PC-9 (cell line): ENCODE data around the gene RPS6KB1. TPM values are rescaled to one million over a fixed set of nuclear protein-coding genes. Genes with fewer than 3 reads are reported as not detected.

Experiments
- BruUV-seq: library from RNA; stranded (reverse); fragments of 400-500 nt; replicated peaks from 2 replicates; lab custom pipeline; 2021; lab: Mats Ljungman, UMichigan
- CTCF ChIA-PET: fragments of 300-600 bp; sonication (Branson Sonifier 250); formaldehyde crosslinking; loops from one replicate; lab custom pipeline; 2022; ENCODE audit warnings: antibody characterized with exemption; lab: Charles Lee
- POLR2A ChIA-PET: fragments of 300-600 bp; sonication (Branson Sonifier 250); formaldehyde crosslinking; loops from one replicate; lab custom pipeline; 2022; ENCODE audit warnings: antibody characterized with exemption; ENCODE audit not compliant: unreplicated experiment; lab: Charles Lee
- DNase-seq, 2 experiments: peaks; one replicate each; pipeline versions ENCODE4 v3.0.0 to v3.0.0-alpha.2; 2015 to 2022; ENCODE audit warnings: mixed read lengths in 1 of 2
- H2AFZ ChIP-seq: fragments of 200-600 bp; sonication (generic); 2 replicates; pipeline ENCODE4 v1.8.1; 2017; ENCODE audit warnings: antibody characterized with exemption
- H3F3A ChIP-seq: fragments of 200-600 bp; sonication (generic); 2 replicates; pipeline ENCODE4 v1.8.1; 2017; ENCODE audit warnings: antibody characterized with exemption, mild to moderate bottlenecking, low read depth; ENCODE audit not compliant: insufficient read depth
- H3K27ac ChIP-seq: fragments of 200-600 bp; sonication (generic); 2 replicates; pipeline ENCODE4 v1.6.1; 2016; ENCODE audit warnings: mixed run types
- H3K27me3 ChIP-seq: fragments of 200-600 bp; sonication (generic); 2 replicates; pipeline ENCODE4 v1.6.1; 2016; ENCODE audit warnings: low read depth, mixed run types; ENCODE audit not compliant: insufficient read depth
- H3K36me3 ChIP-seq: fragments of 200-600 bp; sonication (generic); 2 replicates; pipeline ENCODE4 v1.6.1; 2016; ENCODE audit warnings: low read depth, mixed run types
- H3K4me1 ChIP-seq: fragments of 200-600 bp; sonication (generic); replicated peaks from 2 replicates; pipeline ENCODE4 v1.6.1; 2016; ENCODE audit warnings: mixed run types; ENCODE audit not compliant: insufficient read depth
- H3K4me2 ChIP-seq: fragments of 200-600 bp; sonication (generic); 2 replicates; pipeline ENCODE4 v1.6.1; 2017; ENCODE audit warnings: mixed run types
- H3K4me3 ChIP-seq: fragments of 200-600 bp; sonication (generic); 2 replicates; pipeline ENCODE4 v1.6.1; 2016; ENCODE audit warnings: mixed run types
- H3K79me2 ChIP-seq: fragments of 200-600 bp; sonication (generic); 2 replicates; pipeline ENCODE4 v1.6.1; 2017; ENCODE audit warnings: low read depth, mixed run types
- H3K9me2 ChIP-seq: fragments of 200-600 bp; sonication (generic); 2 replicates; pipeline ENCODE4 v1.8.1; 2017; ENCODE audit warnings: mild to moderate bottlenecking; ENCODE audit not compliant: insufficient read depth
- H3K9me3 ChIP-seq: fragments of 200-600 bp; sonication (generic); 2 replicates; pipeline ENCODE4 v1.8.1; 2016; ENCODE audit warnings: low read depth; ENCODE audit not compliant: insufficient read depth
- H4K20me1 ChIP-seq: fragments of 200-600 bp; sonication (generic); 2 replicates; pipeline ENCODE4 v1.8.1; 2017; ENCODE audit not compliant: insufficient read depth
- EZH2 ChIP-seq: fragments of 200-600 bp; sonication (generic); IDR thresholded peaks from 2 replicates; pipeline ENCODE4 v1.8.0; 2017; ENCODE audit warnings: antibody characterized with exemption, low read depth
- intact Hi-C: fragments of 100-400 bp; cut with micrococcal nuclease; formaldehyde crosslinking; loops from one replicate; pipeline ENCODE4 v1.10.0; 2022; ENCODE audit not compliant: unreplicated experiment
- total RNA-seq: library from RNA; stranded (reverse); gene quantifications from 2 replicates; pipeline ENCODE4 v1.2.3, GENCODE V29; 2021
- TF ChIP-seq, protein P1 (sequence below): fragments of 200-600 bp; sonication (generic); conservative IDR thresholded peaks from 2 replicates; pipeline ENCODE4 v1.6.1; 2017; ENCODE audit warnings: mixed run types, antibody characterized with exemption, mild to moderate bottlenecking, moderate library complexity

The RPS6KB1 gene
- total RNA-seq, 1 experiment from 2014 or later: 41.8 TPM

DNA sequence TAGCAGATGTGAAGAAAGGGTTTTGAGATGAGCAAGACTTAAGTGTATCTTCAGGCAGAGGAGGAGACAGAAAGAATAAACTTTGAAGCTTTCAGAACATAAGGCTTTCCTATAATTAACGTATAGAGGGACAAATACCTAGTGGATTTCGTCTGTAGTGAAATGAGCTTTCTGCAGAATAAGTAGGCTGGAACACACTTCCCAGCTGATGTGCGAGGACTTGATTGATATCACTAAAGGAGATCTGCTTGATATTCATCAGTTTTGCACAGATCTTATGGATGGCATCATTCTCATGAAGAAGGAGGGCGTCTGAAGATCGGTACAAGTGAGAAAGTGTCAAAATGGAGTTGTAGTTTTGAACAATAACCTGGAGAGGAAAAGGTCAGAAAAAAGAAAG, 15.0 kb upstream of the RPS6KB1 start:
- no peaks in the 10 kb centered on the region for H3K9me3 ChIP-seq
- H3K27ac ChIP-seq: no peak overlapping the region
- BruUV-seq: no TSS peak
- DNase-seq: no peak
- peaks cover 10% of the 10 kb centered on the region; the same call in 1 of the 2 replicates for H3K36me3 ChIP-seq
- H3K9me2 ChIP-seq: no peaks in the 10 kb centered on the region
- no peaks in the 10 kb centered on the region for H4K20me1 ChIP-seq
- H3F3A ChIP-seq: no peaks in the 10 kb centered on the region
- no peaks in the 10 kb centered on the region for H3K27me3 ChIP-seq
- no peak overlapping the region for H3K4me2 ChIP-seq
- no peaks in the 10 kb centered on the region for H3K4me1 ChIP-seq
- ChIA-PET POLR2A (no interaction called here), CTCF (no interaction called here)
- no peaks in the 10 kb centered on the region for H3K79me2 ChIP-seq
- intact Hi-C loops: no loop called here
- no peak overlapping the region for H2AFZ ChIP-seq
- TF ChIP-seq, protein P1, sequence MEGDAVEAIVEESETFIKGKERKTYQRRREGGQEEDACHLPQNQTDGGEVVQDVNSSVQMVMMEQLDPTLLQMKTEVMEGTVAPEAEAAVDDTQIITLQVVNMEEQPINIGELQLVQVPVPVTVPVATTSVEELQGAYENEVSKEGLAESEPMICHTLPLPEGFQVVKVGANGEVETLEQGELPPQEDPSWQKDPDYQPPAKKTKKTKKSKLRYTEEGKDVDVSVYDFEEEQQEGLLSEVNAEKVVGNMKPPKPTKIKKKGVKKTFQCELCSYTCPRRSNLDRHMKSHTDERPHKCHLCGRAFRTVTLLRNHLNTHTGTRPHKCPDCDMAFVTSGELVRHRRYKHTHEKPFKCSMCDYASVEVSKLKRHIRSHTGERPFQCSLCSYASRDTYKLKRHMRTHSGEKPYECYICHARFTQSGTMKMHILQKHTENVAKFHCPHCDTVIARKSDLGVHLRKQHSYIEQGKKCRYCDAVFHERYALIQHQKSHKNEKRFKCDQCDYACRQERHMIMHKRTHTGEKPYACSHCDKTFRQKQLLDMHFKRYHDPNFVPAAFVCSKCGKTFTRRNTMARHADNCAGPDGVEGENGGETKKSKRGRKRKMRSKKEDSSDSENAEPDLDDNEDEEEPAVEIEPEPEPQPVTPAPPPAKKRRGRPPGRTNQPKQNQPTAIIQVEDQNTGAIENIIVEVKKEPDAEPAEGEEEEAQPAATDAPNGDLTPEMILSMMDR: no peak
- TF ChIP-seq EZH2: no peak
- H3K4me3 ChIP-seq: no peak overlapping the region

DNA sequence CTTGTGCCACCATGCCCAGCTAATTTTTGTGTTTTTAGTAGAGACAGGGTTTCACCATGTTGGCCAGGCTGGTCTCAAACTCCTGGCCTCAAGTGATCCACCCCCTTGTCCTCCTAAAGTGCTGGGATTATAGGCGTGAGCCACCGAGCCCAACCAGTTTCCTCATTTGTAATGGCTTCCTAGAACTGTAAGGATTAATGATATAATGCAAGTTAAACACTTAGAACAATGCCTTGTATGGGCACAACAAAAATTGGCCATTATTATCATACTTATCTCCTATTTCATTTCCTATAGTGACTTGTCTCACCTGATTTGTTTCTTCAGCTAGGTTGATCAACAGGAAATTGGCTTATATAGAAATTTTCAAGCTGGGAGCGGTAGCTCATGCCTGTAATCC, 14.3 kb upstream of the RPS6KB1 start:
- no peak for DNase-seq
- Histone ChIP-seq H3K4me2 (no peak overlapping the region), H3K79me2 (no peaks in the 10 kb centered on the region), H3K9me2 (no peaks in the 10 kb centered on the region), H3K27ac (no peak overlapping the region), H3K36me3 (peaks cover 15% of the 10 kb centered on the region; the same call in 1 of the 2 replicates), H3K4me1 (no peaks in the 10 kb centered on the region), H4K20me1 (no peaks in the 10 kb centered on the region), H3K27me3 (no peaks in the 10 kb centered on the region), H3K9me3 (no peaks in the 10 kb centered on the region), H2AFZ (no peak overlapping the region), H3K4me3 (no peak overlapping the region), H3F3A (no peaks in the 10 kb centered on the region)
- ChIA-PET CTCF (no interaction called here), POLR2A (no interaction called here)
- no peak for TF ChIP-seq EZH2
- TF ChIP-seq, protein P1: no peak
- BruUV-seq: no TSS peak
- intact Hi-C loops: no loop called here

DNA sequence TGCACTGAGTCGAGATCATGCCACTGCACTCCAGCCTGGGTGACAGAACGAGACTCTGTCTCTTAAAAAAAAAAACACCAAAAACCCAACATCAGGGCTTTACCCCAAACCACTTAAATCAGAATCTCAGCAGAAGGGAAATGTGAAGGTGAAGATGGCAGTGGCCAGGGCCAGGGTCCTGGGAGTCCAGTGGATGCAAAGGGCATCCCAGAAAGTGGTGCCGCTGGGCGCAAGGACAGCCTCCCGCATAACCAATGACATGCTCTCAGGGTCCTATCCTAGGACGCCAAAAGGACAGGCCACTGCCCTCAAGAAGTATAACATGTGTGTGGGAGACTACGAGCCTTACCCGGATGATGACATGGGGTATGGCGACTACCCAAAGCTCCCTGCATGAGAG, 8.1 kb upstream of the RPS6KB1 start:
- intact Hi-C loops: no loop called here
- Histone ChIP-seq H3K9me3 (no peaks in the 10 kb centered on the region), H3K4me2 (no peak overlapping the region), H3K4me1 (no peaks in the 10 kb centered on the region), H2AFZ (no peak overlapping the region), H3K79me2 (no peaks in the 10 kb centered on the region), H4K20me1 (no peaks in the 10 kb centered on the region), H3K9me2 (no peaks in the 10 kb centered on the region), H3K4me3 (no peak overlapping the region), H3F3A (no peaks in the 10 kb centered on the region), H3K36me3 (peaks cover 10% of the 10 kb centered on the region; the same call in 1 of the 2 replicates), H3K27ac (no peak overlapping the region), H3K27me3 (no peaks in the 10 kb centered on the region)
- BruUV-seq: no TSS peak
- ChIA-PET CTCF (no interaction called here), POLR2A (interaction anchor here (0.6 kb wide), 1 partner anchor 8 kb away, joined by 6 read pairs; the partner anchor contains the start of gene TUBD1)
- TF ChIP-seq, protein P1: no peak
- no peak for TF ChIP-seq EZH2
- no peak for DNase-seq
